Liver (tissue), 9 donors: Measurements from ENCODE around the gene KCNMA1. TPM values are rescaled to one million over a fixed set of nuclear protein-coding genes. Genes with fewer than 3 reads are reported as not detected.

Experiments
- DNase-seq: peaks from one replicate; pipeline ENCODE4 v3.0.0-alpha.2; 2017; ENCODE audit warnings: low spot score
- H3K27ac ChIP-seq, 2 donors: one replicate each; pipeline ENCODE4 v1.7.0; 2013; ENCODE audit warnings: inconsistent platforms in 2 of 2, low read length in 2 of 2, control low read depth in 1 of 2, low read depth in 1 of 2, mild to moderate bottlenecking in 1 of 2
- H3K27me3 ChIP-seq, 4 donors: one replicate each; pipeline versions ENCODE4 v1.6.1 to v1.7.0; 2013; ENCODE audit warnings: low read length in 3 of 4, inconsistent platforms in 1 of 4, mild to moderate bottlenecking in 1 of 4, moderate library complexity in 1 of 4; ENCODE audit not compliant: control insufficient read depth in 4 of 4, insufficient read depth in 4 of 4
- H3K36me3 ChIP-seq, 4 donors: one replicate each; pipeline versions ENCODE4 v1.6.1 to v1.7.0; 2013; ENCODE audit warnings: low read length in 3 of 4, mild to moderate bottlenecking in 3 of 4, low read depth in 1 of 4, moderate library complexity in 1 of 4; ENCODE audit not compliant: control insufficient read depth in 4 of 4, insufficient read depth in 3 of 4
- H3K4me1 ChIP-seq, 4 donors: one replicate each; pipeline versions ENCODE4 v1.6.1 to v1.7.0; 2013; ENCODE audit warnings: low read length in 3 of 4, mild to moderate bottlenecking in 3 of 4, moderate library complexity in 1 of 4; ENCODE audit not compliant: control insufficient read depth in 4 of 4, insufficient read depth in 4 of 4
- H3K4me3 ChIP-seq, 3 donors: one replicate each; pipeline versions ENCODE4 v1.6.1 to v1.7.0; 2013; ENCODE audit warnings: low read length in 3 of 3, control low read depth in 1 of 3, low read depth in 1 of 3, mild to moderate bottlenecking in 1 of 3
- H3K9ac ChIP-seq, 2 donors: one replicate each; pipeline ENCODE4 v1.7.0; 2013; ENCODE audit warnings: low read length in 2 of 2, mild to moderate bottlenecking in 2 of 2, moderate library complexity in 2 of 2, control low read depth in 1 of 2, low read depth in 1 of 2
- H3K9me3 ChIP-seq, 4 donors: one replicate each; pipeline versions ENCODE4 v1.6.1 to v1.7.0; 2013; ENCODE audit warnings: low read length in 3 of 4; ENCODE audit not compliant: control insufficient read depth in 4 of 4
- EGR1 ChIP-seq, 2 donors: IDR thresholded peaks; 2 replicates each; pipeline ENCODE4 v1.6.1; 2016 to 2018; ENCODE audit warnings: antibody characterized with exemption in 2 of 2, low read depth in 2 of 2
- FOXA1 ChIP-seq: IDR thresholded peaks from 2 replicates; pipeline ENCODE4 v1.6.1; 2016; ENCODE audit warnings: antibody characterized with exemption
- FOXA2 ChIP-seq: IDR thresholded peaks from 2 replicates; pipeline ENCODE4 v1.6.1; 2016; ENCODE audit warnings: antibody characterized with exemption
- GABPA ChIP-seq, 2 donors: IDR thresholded peaks in 1 of 2; conservative IDR thresholded peaks in 1 of 2; 2 replicates each; pipeline ENCODE4 v1.6.1; 2016; ENCODE audit warnings: antibody characterized with exemption in 2 of 2, mild to moderate bottlenecking in 1 of 2, moderate library complexity in 1 of 2
- HNF4A ChIP-seq, 2 donors: conservative IDR thresholded peaks; 2 replicates each; pipeline ENCODE4 v1.6.1; 2016; ENCODE audit warnings: antibody characterized with exemption in 2 of 2, mild to moderate bottlenecking in 2 of 2
- HNF4G ChIP-seq: IDR thresholded peaks from 2 replicates; pipeline ENCODE4 v1.6.1; 2016; ENCODE audit warnings: antibody characterized with exemption
- JUND ChIP-seq, 2 donors: IDR thresholded peaks; 2 replicates each; pipeline ENCODE4 v1.6.1; 2016; ENCODE audit warnings: antibody characterized with exemption in 2 of 2
- NR2F2 ChIP-seq: IDR thresholded peaks from 2 replicates; pipeline ENCODE4 v1.6.1; 2016; ENCODE audit warnings: antibody characterized with exemption
- RAD21 ChIP-seq, 2 donors: IDR thresholded peaks; 2 replicates each; pipeline ENCODE4 v1.6.1; 2016; ENCODE audit warnings: antibody characterized with exemption in 2 of 2, mild to moderate bottlenecking in 2 of 2
- RXRA ChIP-seq, 2 donors: IDR thresholded peaks; 2 replicates each; pipeline ENCODE4 v1.6.1; 2017 to 2018; ENCODE audit warnings: antibody characterized with exemption in 2 of 2, mild to moderate bottlenecking in 1 of 2
- SP1 ChIP-seq: IDR thresholded peaks from 2 replicates; pipeline ENCODE4 v1.6.1; 2018; ENCODE audit warnings: antibody characterized with exemption, mild to moderate bottlenecking
- TAF1 ChIP-seq: conservative IDR thresholded peaks from 2 replicates; pipeline ENCODE4 v1.6.1; 2016; ENCODE audit warnings: antibody characterized with exemption, mild to moderate bottlenecking
- YY1 ChIP-seq: IDR thresholded peaks from 2 replicates; pipeline ENCODE4 v1.6.1; 2016; ENCODE audit warnings: antibody characterized with exemption, mild to moderate bottlenecking
- WGBS: extraction: QIAGEN DNeasy Blood & Tissue Kit; methylation state at CpG from one replicate; pipeline ENCODE4 v1.1.7; 2013; 5-methylcytosine and 5-hydroxymethylcytosine counted together
- polyA plus RNA-seq, 2 donors: library from polyadenylated mRNA; stranded (reverse) in 1 of 2; unstranded in 1 of 2; fragments of 200-250 nt in 1 of 2; fragments of >200 nt in 1 of 2; fragmentation: Nextera tagmentation in 1 of 2; extraction: Ambion mirVana in 1 of 2; gene quantifications; one replicate each; pipeline versions ENCODE4 v1.2.1 to v1.2.3, GENCODE V29; 2013 to 2015
- total RNA-seq, 2 donors: library from RNA; depleted of rRNA; stranded (reverse); fragments of >200 nt; gene quantifications; one replicate each; pipeline ENCODE4 v1.2.3, GENCODE V29; 2014
- TF ChIP-seq, protein P1 (sequence below): IDR thresholded peaks from 2 replicates; pipeline ENCODE4 v1.6.1; 2016; ENCODE audit warnings: antibody characterized with exemption
- TF ChIP-seq, protein P2 (sequence below): IDR thresholded peaks from 2 replicates; pipeline ENCODE4 v1.6.1; 2016; ENCODE audit warnings: antibody characterized with exemption
- TF ChIP-seq, protein P3 (sequence below): IDR thresholded peaks from 2 replicates; pipeline ENCODE4 v1.6.1; 2016; ENCODE audit warnings: antibody characterized with exemption
- TF ChIP-seq, protein P4 (sequence below): IDR thresholded peaks from 2 replicates; pipeline ENCODE4 v1.6.1; 2016; ENCODE audit warnings: antibody characterized with exemption, mild to moderate bottlenecking
- TF ChIP-seq, protein P5 (sequence below): fragments of 150-350 bp; IDR thresholded peaks from 2 replicates; pipeline ENCODE4 v1.5.1; 2017; ENCODE audit warnings: improper control_type of control experiment, low read depth, low read length; ENCODE audit not compliant: missing input control
- donor health status: healthy.
- donor health status: healthy.
- donor health status: healthy.
- donor health status: healthy.
- donor health status: healthy.

KCNMA1 gene
- total and polyA plus RNA-seq, 4 donors = 2.5 to 9.7 (median 4.7) TPM

DNA sequence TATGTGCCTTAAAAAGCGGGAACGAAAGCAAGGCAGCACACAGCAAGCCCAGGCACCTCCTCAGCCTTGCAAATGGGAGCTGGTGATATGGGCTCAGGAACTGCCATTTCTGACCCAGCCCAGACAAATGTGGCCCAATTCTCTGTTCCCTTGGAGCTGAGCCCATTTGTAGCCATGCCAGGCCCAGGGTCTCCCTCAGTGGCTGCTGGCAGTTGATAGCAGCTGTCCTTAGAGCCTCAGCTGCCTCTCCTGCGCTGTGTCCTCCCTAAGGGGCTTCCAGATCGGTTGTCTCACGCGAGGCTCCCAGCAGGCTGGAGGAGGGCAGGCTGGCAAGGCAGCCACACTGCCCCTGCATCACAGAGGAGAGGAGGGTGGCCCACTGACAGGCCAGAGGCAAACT is 275.8 kb downstream of the KCNMA1 start:
- H3K27ac ChIP-seq = no peak overlapping the region
- no peaks in the 10 kb centered on the region for H3K36me3 ChIP-seq
- DNase-seq = no peak
- no peaks in the 10 kb centered on the region for H3K9me3 ChIP-seq
- TF ChIP-seq FOXA2 (no peak), SP1 (no peak), TAF1 (no peak), HNF4A (conservative IDR thresholded peaks at IDR 0.05) (no peak), RAD21 (IDR thresholded peaks at IDR 0.05) (no peak), RXRA (IDR thresholded peaks at IDR 0.05) (no peak), JUND (IDR thresholded peaks at IDR 0.05) (no peak), EGR1 (IDR thresholded peaks at IDR 0.05; ENCODE audit: low read depth in 2 of 2) (no peak), FOXA1 (no peak), NR2F2 (no peak)
- TF ChIP-seq, protein P1, sequence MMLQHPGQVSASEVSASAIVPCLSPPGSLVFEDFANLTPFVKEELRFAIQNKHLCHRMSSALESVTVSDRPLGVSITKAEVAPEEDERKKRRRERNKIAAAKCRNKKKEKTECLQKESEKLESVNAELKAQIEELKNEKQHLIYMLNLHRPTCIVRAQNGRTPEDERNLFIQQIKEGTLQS = no peak
- TF ChIP-seq, protein P2, sequence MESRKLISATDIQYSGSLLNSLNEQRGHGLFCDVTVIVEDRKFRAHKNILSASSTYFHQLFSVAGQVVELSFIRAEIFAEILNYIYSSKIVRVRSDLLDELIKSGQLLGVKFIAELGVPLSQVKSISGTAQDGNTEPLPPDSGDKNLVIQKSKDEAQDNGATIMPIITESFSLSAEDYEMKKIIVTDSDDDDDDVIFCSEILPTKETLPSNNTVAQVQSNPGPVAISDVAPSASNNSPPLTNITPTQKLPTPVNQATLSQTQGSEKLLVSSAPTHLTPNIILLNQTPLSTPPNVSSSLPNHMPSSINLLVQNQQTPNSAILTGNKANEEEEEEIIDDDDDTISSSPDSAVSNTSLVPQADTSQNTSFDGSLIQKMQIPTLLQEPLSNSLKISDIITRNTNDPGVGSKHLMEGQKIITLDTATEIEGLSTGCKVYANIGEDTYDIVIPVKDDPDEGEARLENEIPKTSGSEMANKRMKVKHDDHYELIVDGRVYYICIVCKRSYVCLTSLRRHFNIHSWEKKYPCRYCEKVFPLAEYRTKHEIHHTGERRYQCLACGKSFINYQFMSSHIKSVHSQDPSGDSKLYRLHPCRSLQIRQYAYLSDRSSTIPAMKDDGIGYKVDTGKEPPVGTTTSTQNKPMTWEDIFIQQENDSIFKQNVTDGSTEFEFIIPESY = no peak
- TF ChIP-seq, protein P3, sequence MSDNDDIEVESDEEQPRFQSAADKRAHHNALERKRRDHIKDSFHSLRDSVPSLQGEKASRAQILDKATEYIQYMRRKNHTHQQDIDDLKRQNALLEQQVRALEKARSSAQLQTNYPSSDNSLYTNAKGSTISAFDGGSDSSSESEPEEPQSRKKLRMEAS = no peak
- TF ChIP-seq, protein P4, sequence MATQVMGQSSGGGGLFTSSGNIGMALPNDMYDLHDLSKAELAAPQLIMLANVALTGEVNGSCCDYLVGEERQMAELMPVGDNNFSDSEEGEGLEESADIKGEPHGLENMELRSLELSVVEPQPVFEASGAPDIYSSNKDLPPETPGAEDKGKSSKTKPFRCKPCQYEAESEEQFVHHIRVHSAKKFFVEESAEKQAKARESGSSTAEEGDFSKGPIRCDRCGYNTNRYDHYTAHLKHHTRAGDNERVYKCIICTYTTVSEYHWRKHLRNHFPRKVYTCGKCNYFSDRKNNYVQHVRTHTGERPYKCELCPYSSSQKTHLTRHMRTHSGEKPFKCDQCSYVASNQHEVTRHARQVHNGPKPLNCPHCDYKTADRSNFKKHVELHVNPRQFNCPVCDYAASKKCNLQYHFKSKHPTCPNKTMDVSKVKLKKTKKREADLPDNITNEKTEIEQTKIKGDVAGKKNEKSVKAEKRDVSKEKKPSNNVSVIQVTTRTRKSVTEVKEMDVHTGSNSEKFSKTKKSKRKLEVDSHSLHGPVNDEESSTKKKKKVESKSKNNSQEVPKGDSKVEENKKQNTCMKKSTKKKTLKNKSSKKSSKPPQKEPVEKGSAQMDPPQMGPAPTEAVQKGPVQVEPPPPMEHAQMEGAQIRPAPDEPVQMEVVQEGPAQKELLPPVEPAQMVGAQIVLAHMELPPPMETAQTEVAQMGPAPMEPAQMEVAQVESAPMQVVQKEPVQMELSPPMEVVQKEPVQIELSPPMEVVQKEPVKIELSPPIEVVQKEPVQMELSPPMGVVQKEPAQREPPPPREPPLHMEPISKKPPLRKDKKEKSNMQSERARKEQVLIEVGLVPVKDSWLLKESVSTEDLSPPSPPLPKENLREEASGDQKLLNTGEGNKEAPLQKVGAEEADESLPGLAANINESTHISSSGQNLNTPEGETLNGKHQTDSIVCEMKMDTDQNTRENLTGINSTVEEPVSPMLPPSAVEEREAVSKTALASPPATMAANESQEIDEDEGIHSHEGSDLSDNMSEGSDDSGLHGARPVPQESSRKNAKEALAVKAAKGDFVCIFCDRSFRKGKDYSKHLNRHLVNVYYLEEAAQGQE = no peak
- H3K9ac ChIP-seq = no peak overlapping the region
- no peaks in the 10 kb centered on the region for H3K27me3 ChIP-seq
- H3K4me1 ChIP-seq = no peaks in the 10 kb centered on the region
- WGBS = 92% methylated on average over 6 of the region's 6 CpGs
- H3K4me3 ChIP-seq = no peak overlapping the region

DNA sequence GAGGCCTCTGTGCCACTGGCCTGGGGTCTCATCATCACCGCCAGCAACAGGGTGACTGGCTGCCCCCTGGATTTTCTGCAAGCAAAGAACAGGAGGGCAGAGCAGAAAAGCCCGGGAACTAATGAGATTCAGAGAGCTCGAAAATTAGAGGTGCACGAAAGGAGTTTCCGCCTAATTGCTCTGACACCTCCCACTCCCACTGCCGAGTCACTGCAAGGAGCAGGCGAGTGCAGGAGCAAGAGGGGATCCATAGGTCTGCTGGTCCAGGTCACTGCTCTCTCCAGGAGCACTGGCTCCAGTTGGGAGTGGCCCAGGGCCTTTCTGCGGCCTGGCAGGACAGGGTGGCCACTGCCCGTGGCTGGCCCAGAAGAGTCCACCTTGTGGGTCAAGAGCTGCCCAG is 276.2 kb downstream of the KCNMA1 start:
- Histone ChIP-seq H3K27ac (no peak overlapping the region), H3K9ac (no peak overlapping the region), H3K4me3 (no peak overlapping the region), H3K36me3 (no peaks in the 10 kb centered on the region), H3K27me3 (no peaks in the 10 kb centered on the region), H3K4me1 (no peaks in the 10 kb centered on the region), H3K9me3 (no peaks in the 10 kb centered on the region)
- DNase-seq = no peak
- WGBS = 94% methylated on average over 9 of the region's 9 CpGs
- TF ChIP-seq, protein P4 = no peak
- TF ChIP-seq YY1 (no peak), RXRA (IDR thresholded peaks at IDR 0.05) (no peak), HNF4A (conservative IDR thresholded peaks at IDR 0.05) (no peak), RAD21 (IDR thresholded peaks at IDR 0.05) (no peak), SP1 (no peak), FOXA1 (no peak), GABPA (IDR thresholded peaks at IDR 0.05 in 1 of 2, conservative IDR thresholded peaks at IDR 0.05 in 1 of 2) (no peak), JUND (IDR thresholded peaks at IDR 0.05) (no peak), NR2F2 (no peak), EGR1 (IDR thresholded peaks at IDR 0.05; ENCODE audit: low read depth in 2 of 2) (no peak), HNF4G (no peak), TAF1 (no peak), FOXA2 (no peak)
- TF ChIP-seq, protein P3 = no peak
- TF ChIP-seq, protein P2 = no peak
- TF ChIP-seq, protein P5, sequence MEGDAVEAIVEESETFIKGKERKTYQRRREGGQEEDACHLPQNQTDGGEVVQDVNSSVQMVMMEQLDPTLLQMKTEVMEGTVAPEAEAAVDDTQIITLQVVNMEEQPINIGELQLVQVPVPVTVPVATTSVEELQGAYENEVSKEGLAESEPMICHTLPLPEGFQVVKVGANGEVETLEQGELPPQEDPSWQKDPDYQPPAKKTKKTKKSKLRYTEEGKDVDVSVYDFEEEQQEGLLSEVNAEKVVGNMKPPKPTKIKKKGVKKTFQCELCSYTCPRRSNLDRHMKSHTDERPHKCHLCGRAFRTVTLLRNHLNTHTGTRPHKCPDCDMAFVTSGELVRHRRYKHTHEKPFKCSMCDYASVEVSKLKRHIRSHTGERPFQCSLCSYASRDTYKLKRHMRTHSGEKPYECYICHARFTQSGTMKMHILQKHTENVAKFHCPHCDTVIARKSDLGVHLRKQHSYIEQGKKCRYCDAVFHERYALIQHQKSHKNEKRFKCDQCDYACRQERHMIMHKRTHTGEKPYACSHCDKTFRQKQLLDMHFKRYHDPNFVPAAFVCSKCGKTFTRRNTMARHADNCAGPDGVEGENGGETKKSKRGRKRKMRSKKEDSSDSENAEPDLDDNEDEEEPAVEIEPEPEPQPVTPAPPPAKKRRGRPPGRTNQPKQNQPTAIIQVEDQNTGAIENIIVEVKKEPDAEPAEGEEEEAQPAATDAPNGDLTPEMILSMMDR = no peak
